Stimulated activated CD8-positive, alpha-beta memory T cell treated with anti-CD3 and anti-CD28 coated beads, Interleukin-12 subunit alpha, Interleukin-12 subunit beta, amount 100 ng/mL, for 24 hours (primary cell): ENCODE measurements around the gene TMEM259.
"Not testable (repeated sequence)": the region's sequence is repeated elsewhere in the genome, so short reads cannot be mapped to it uniquely, and the experiment has no call there.

ENCODE experiments used
- DNase-seq: peaks from one replicate; pipeline ENCODE4 v3.0.0-alpha.2; 2020; ENCODE audit errors: extremely low read depth

Gene TMEM259

GRCh38 chr19:1040476-1041271, 19.8 kb upstream of the TMEM259 start:
- peak; percentile 71 for DNase-seq

- DNase-seq: peak; percentile 99
Observed at GRCh38 chr19:1039646-1040475, 18.9 kb upstream of the TMEM259 start, which contains the start of gene ABCA7. TSS of gene ABCA7 (plus strand) at chr19:1040107. CDS start at chr19:1041362, 1,255 bp downstream.

GRCh38 chr19:1038978-1039645, 18.2 kb upstream of the TMEM259 start:
- no peak for DNase-seq

- no peak for DNase-seq
Observed at GRCh38 chr19:1037621-1038064, 16.7 kb upstream of the TMEM259 start.

DNA sequence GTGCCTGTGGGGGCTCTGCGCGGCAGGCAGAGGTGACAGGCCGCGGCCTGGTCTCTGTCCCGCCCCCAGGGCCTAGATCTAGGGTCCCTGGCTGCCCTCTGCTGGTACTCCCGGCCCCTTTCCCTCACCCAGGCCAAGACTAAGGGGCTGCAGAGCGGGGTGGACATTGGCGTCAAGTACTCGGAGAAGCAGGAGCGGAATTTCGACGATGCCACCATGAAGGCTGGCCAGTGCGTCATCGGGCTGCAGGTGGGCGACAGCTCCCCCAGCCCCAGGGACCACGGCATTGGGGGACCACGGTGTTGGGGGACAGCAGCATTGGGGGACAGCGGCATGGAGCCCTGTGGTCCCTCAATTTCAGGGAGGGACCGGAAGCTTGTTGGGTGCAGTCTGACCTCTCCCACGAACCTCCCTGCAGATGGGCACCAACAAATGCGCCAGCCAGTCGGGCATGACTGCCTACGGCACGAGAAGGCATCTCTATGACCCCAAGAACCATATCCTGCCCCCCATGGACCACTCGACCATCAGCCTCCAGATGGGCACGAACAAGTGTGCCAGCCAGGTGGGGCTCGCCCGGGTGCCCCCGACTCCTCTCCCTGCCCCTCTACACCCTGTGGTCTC, 15.2 kb upstream of the TMEM259 start:
- DNase-seq: no peak

DNA sequence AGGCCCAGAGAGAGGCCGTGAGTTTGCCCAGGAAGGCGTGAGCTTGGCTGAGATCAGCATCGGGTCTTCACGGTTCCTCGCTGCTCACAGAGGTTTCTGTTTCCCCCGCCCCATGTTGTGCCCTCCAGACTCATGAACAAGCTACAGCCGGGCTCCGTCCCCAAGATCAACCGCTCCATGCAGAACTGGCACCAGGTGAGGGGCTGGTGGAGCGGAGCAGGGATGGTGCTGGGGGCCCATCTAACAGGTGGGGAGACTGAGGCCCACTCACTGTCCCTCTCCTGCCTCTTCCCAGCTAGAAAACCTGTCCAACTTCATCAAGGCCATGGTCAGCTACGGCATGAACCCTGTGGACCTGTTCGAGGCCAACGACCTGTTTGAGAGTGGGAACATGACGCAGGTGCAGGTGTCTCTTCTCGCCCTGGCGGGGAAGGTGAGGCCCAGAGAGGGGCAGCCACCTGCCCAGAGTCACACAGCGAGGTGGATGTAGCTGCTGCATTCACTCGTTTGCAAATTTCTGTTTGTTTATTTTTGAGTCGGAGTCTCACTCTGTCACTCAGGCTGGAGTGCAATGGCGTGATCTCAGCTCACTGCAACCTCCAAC, 11.4 kb upstream of the TMEM259 start:
- no peak for DNase-seq

DNA sequence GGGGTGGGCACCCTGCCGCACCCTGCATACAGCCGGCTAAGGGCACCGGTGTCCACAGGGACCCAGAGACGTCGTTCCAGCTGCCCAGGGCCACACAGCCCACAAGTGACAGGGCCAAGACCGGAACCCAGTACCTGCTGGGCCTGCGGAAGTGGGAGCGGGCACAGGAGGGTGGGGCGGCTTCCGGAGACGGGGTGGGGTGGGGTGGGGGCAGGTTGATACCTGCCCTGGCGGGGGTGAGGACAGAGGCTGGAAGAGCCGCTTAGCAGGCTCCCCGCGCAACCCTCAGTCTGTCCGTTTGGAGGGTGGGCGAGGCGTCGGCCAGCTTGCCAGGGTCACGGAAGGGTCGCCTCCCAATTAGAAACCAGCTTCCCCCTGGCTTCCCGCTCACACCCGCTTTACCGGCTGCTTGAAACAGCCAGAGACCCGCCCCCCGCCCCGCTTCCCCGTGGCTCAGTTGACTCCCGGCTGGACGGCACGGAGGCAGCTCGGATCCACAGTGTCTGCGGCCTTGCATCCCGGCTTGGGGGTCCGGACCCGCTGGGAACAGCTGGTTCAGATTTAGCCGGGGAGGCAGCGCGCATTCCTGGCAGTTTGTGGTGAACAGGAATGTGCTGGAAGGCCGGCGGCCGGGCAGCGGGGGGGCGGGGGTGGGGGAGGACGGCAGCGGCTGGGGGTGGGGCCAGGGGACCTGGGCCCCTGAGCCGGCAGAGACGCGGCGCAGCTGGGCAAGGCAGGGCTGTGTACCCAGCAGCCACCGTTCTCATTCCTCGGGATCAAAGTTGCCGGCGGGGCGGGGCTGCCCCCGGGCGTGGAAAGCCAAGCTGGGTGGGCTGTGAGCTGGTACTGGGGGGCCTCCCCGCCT, 7.4 kb upstream of the TMEM259 start:
- no peak for DNase-seq

- DNase-seq: no peak
Observed at GRCh38 chr19:1027650-1028061, 6.7 kb upstream of the TMEM259 start.

DNA sequence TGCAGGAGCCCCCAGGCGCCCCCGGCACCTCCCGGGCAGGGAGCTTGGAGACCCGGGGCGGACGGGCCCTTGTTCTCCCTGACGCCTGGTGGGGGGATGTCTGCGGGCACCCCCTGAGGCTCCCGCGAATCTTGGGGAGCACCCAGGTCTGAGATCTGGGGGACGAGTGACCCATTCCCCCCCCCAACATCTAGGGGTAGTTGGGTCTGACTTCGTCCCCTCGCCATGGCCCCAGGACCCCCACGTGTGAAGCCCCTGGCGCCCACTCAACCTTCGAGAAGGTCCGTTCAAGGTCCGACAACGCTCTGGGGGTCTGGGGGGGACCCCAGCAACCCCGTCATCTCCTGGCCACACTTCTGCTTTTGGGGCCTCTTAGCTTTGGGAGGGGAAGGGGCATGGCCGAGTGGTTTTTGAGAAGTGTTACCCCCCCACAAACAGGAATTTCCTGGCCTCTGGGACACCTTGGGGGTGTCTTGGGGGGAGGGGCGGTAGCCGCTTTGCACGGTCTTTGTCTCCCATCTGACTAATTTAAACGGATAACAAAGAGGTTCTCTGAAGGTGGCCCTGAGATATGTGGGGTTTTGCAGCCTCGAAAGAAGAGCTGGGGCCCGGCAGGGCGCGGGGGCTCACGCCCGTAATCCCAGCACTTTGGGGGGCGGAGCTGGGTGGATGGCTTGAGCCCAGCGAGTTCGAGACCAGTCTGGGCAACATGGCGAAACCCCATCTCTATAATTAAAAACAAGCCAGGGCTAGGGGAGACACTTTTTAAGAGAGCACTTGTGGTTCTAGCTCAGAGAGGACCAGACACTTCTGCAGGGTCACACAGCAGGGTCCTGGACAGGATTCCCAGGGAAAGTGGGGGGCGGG, 6.1 kb upstream of the TMEM259 start:
- no peak for DNase-seq

DNA sequence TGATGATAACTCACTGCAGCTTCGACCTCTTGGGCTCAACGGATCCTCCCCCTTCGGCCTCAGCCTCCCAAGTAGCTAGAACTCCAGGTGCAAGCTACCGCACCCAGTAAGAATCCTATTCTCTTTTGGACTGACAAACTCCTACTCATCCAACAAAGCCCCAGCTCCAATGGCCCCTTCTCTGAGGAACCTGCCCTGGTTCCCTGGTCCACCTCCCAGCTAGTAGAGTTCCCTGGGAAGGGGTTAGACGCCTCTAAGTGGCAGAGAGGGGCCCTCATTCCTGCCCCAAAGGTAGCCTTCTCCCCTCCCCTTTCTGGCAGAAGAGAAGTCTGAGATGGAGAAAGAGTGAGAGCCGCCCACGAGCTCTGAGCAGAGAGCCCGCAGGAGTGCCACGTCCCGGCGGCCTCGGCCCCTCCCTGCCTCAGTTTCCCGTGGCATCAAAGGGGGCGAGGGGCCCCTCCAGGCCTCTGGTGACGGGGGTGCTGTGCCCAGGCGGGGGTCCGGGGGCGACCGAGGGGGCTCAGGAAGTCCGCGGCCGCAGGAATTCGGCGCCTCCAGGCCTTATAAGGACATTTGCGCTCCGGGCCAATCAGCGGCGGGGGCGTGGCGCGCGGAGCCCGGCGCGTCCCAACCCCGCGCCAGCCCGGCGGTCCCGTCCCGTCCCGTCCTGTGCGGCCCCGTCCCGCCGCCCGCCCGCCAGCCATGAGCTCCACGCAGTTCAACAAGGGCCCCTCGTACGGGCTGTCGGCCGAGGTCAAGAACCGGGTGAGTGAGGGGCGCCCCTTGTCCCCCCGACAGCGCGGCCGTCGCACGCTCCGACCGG, 5.2 kb upstream of the TMEM259 start, which contains the start of gene CNN2:
TSS of gene CNN2 (plus strand) at position 649 of the 823 bp plus-strand sequence. CDS start at position 703, 54 bp downstream.
- DNase-seq: no peak

DNA sequence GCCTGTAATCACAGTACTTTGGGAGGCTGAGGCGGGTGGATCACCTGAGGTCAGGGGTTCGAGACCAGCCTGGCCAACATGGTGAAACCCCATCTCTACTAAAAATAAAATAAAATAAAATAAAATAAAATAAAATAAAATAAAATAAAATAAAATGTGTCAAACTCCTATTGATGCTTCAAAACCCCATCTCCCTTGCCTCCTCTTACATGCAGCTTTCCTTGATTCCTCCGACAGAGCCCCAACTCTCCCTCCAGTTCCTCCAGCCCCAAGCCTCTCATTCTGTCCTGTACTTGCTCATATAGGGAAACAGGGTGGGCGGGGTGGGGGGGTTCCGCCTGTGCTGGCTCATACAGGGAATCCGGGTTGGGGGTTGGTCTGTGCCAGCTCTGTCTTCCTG, 4.2 kb upstream of the TMEM259 start:
- not testable (repeated sequence) for DNase-seq

GRCh38 chr19:1023883-1024188, 2.9 kb upstream of the TMEM259 start:
- not testable (repeated sequence) for DNase-seq

- no peak for DNase-seq
Observed at GRCh38 chr19:1019980-1020867, 699 bp downstream of the TMEM259 start.

DNA sequence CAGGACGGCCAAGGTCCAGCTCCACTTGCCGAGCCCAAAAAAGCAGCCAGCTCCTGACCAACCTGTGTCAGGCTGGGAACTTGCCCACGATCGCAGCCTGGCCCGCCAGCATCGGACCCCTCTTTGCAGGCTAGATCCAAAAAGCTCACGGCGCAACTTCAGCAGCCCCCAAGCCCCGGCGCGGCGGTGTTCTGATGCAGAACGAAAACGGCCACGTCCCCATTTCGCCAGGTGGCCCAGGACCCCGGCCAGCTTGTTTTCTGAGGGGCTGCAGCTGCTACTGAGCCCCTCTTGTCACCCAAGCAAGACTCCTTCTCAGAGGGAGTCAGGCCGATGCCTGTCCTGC, 1.3 kb downstream of the TMEM259 start:
- no peak for DNase-seq

- no peak for DNase-seq
Observed at GRCh38 chr19:1018932-1019615, 1.8 kb downstream of the TMEM259 start.

DNA sequence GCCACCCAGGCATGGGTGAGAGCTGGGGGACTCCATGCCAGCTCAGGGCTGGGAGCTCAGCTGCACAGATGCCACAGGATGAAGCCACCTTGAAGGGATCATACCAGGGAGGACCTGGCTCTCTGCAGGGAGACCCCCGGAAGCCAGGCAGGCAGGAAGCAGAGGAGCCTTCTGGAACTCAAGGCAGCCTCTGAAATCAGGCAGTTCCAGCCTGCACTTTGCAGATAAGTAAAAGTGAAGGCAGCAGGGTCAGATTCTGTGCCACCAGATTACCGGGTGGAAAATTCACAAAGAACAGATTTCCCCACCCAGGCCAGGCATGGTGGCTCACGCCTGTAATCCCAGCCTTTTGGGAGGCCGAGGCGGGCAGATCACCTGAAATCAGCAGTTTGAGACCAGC, 2.5 kb downstream of the TMEM259 start:
- no peak for DNase-seq

DNA sequence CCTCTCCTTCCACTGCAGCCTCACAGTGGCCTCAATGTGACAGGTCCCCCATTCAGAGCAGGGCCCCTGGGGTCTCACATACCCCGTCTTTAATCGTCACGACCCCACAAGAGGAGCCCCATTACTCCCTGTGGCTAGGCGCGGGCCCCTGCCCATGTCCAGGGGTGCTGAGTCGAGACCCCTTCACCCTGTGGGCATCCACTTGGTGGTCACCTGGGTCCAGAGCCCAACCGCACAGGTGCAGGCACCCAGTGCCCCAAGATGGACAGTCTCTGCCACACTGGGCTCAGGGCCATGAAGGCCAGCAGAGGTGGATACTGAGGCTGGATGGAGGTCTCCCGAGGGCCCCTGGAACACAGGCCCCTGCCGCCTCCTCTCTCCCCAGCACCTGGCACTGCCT, 3.0 kb downstream of the TMEM259 start:
- DNase-seq: no peak
